Sigmoid colon (tissue), 4 donors: ENCODE data around the gene EPOP.

Experiments used
- EP300 ChIP-seq, 4 donors: sonication (generic); formaldehyde crosslinking; IDR thresholded peaks; one replicate each; pipeline ENCODE4 v1.6.1; 2017; ENCODE audit warnings: antibody characterized with exemption in 4 of 4
- TF ChIP-seq, protein P1 (sequence below), 4 experiments: fragments of 450-650 bp in 3 of 4; fragments of 200-600 bp in 1 of 4; IDR thresholded peaks; one replicate each; pipeline ENCODE4 v1.5.1; 2016 to 2019; ENCODE audit warnings: antibody characterized with exemption in 4 of 4, mild to moderate bottlenecking in 3 of 4, moderate library complexity in 2 of 4

DNA sequence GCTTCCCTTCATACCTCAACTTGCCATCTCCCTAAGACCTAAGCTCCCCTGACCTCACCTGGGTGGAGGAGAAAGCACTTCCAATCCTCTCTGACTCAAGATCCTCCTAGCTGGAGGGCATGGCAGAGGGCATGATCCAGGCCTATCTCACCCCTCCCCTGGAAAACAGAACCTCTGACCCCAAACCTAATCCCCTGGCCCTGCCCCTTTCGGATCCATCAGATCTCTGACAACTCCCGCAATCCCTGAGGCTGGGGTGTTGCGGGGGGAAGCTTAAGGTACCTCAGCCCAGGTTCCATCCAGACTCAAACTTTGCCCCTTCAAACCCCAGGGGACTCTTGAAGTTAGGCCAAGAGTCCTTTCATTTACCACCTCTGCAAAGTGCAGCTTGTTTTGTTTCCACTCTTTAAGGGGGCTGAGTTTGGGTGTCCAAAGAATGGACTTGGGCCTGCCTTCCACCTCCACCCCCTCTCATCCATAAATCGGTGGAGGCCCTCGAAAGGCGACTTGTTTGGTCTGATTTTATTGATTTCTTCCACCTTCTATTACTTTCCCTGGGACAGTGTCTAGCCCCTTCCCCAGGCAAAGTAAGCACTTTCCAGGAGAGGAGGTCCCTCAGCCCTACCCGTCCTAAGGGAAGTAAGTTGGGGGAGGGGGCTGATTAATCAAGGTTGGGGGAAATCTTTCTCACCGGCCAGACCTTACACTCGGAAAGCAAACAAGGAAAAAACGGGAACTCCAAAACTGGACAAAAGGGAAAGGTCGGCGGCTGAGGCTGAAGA lies 2.6 kb downstream of the EPOP start:
- no peak for TF ChIP-seq EP300 (IDR thresholded peaks at IDR 0.05)
- TF ChIP-seq, protein P1, sequence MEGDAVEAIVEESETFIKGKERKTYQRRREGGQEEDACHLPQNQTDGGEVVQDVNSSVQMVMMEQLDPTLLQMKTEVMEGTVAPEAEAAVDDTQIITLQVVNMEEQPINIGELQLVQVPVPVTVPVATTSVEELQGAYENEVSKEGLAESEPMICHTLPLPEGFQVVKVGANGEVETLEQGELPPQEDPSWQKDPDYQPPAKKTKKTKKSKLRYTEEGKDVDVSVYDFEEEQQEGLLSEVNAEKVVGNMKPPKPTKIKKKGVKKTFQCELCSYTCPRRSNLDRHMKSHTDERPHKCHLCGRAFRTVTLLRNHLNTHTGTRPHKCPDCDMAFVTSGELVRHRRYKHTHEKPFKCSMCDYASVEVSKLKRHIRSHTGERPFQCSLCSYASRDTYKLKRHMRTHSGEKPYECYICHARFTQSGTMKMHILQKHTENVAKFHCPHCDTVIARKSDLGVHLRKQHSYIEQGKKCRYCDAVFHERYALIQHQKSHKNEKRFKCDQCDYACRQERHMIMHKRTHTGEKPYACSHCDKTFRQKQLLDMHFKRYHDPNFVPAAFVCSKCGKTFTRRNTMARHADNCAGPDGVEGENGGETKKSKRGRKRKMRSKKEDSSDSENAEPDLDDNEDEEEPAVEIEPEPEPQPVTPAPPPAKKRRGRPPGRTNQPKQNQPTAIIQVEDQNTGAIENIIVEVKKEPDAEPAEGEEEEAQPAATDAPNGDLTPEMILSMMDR (IDR thresholded peaks at IDR 0.05) = no peak
